GM23248 (cell line): ENCODE measurements around the gene TACR3.

Source experiments
- EZH2 ChIP-seq: fragments of 200-600 bp; sonication (generic); IDR thresholded peaks from 2 replicates; pipeline ENCODE4 v1.6.1; 2018; ENCODE audit warnings: antibody characterized with exemption, mild to moderate bottlenecking; ENCODE audit not compliant: insufficient read depth, poor library complexity, severe bottlenecking
- EZH2phosphoT487 ChIP-seq: fragments of 200-600 bp; sonication (generic); IDR thresholded peaks from 2 replicates; pipeline ENCODE4 v1.6.1; 2018; ENCODE audit warnings: antibody characterized with exemption, moderate library complexity, mild to moderate bottlenecking, low read depth; ENCODE audit not compliant: insufficient read depth

DNA sequence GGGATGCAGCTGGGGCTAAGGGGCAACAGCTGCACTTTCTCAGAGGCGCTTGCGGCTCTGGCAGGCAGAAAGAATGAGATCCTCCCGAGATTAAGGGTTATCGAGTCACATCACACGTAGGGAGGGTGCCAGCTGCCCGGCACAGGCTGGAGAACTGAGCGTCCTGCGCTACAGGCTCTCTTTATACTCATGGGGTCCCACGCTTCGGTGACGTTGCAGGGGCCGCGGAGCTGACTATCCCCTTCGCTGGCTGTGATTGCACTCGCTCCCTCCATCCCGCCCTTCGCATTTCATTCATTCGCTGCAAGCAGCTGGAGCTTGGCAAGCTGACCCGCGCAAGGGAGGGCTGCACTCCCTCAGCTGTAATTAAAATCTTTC, at the start of gene TACR3:
- no peak for TF ChIP-seq EZH2
- TF ChIP-seq EZH2phosphoT487: no peak
